ENCODE data around the gene TMEM164. TPM values are rescaled to one million over a fixed set of nuclear protein-coding genes. Genes with fewer than 3 reads are reported as not detected.

Gene TMEM164
- total RNA-seq, 1 donor from 2014 or later: 17.3 TPM

DNA sequence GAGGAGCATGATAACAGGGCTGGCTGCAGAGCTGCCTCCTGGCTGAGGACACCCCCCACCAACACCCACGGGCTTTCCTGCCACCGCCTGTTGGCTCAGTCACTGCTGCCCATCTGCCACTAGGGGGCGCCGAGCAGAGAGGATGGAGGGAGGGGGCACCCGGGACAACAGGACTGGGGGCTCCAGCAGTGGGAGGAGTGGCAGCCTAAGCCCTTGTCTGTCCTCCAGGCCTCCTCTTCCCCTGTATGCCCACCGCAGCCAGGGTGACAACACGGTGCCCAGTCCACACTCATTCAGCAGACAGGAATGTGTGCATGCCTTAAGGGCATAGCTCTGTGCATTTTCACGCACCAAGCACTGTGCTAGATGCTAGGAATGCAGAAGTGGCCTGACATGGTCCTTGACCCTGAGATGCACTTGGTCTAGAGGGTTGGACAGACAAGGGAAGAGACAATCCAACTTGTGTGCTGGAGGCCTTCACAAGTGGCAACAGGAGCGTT, 165.1 kb downstream of the TMEM164 start:
- peak; percentile 71 for DNase-seq (ENCODE audit: low read depth)

DNA sequence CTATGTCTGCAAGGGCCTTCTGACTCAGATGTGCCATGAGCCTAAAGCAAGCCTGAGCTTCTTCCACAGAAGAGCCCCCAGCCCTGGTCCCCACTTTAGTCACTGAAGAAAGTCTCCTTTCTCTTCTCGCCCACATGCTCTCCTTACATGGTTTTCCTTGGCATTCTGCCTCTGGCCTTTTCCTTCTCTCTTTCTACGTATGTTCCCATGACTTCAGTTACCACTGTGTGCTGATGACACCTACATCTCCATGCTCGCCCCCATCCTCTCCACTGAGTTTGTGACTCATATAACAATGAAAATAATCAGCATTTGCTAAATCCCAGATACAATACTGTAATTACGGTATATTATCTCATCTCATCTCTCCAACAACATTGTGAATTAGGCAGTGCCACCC, 165.7 kb downstream of the TMEM164 start:
- DNase-seq (ENCODE audit: low read depth): peak; percentile 26

GRCh38 chrX:110170029-110170428, 167.1 kb downstream of the TMEM164 start:
- DNase-seq (ENCODE audit: low read depth): no peak

GRCh38 chrX:110171442-110171841, 168.5 kb downstream of the TMEM164 start:
- no peak for DNase-seq (ENCODE audit: low read depth)

GRCh38 chrX:110172215-110172614, 169.3 kb downstream of the TMEM164 start:
- DNase-seq (ENCODE audit: low read depth): no peak

DNA sequence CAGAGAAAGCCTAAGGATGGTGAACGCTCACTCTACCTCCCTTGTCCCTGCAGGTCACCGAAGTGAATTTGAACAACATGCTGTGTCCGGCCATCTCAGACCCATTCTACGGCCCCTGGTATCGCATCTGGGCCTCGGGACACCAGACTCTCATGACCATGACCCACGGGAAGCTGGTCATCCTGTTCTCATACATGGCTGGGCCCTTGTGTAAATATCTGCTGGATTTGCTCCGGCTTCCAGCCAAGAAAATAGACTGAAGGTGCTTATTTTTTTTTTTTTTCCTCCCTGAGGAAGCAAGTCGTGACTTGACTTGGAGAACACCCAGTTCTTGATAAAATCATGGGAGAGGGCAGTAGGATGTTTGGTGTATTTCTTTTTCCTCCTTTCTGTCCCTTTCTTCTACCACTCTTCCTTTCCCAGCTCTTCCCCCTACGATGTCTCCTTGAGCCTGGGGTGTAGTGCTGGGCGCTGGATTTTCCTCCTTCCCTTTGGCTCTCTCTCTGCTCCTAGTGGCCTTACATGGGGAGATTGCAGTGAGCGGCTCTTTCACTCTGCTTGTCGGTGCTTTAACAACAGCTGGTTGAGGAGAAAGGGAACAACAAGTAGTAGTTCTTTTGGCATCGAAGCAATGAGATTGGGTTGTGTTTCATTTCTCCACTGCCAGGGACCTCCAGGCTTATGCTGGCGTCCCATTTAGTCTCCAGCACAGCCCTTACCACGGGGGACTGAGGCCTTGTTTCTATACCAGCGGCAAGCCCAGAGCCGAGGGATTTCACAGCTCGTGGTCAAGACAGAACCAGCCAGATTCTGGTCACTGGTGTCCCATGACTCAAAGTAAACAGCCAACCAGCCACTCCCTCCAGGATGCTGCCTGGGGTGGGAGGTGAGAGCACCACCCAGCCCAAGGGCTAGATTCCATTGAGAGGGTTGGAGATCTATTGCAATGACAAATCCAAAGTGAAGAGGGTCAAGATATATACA, 170.6 kb downstream of the TMEM164 start:
- peak; percentile 53 for DNase-seq (ENCODE audit: low read depth)

DNA sequence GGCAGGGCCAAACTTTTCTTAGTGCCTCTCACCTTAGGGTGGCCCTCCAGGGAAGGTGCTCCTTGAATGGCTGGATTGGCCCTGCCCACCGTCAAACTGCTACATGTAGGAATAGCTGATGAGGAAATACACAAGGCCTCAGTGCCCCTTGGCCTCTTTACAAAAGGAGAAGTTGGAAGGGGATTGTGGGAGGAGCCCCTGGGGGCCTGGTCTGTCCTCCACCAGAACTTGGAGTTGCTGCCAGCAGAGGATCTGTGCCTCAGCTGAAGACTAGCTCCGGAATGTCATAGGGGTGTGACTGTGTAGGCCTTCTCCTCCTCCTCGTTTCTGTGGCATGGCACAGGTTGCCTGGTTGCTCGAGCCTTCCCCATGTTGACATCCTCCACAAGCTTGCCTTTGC, 172.2 kb downstream of the TMEM164 start:
- DNase-seq (ENCODE audit: low read depth): no peak

DNA sequence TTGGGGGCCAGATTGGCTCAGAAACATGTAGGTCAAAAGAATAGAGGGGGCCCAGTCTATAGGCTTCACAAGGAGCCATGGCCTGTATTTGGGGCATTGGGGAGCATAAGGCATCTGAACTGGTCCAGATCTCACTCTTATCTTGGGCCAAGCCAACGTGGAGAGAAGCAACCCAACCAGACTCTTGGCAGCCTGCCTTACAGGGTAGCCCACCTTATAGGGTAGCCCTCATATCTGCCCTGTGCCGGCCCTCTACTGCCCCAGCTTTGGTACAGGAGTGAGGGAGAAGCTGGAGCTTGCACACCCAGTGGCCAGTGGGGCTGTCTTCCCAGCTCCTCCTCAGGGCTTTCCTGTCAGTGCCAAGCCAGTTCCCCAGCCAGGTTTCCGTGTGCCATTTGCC, 172.8 kb downstream of the TMEM164 start:
- DNase-seq (ENCODE audit: low read depth): no peak

- DNase-seq (ENCODE audit: low read depth): peak; percentile 43
Observed at GRCh38 chrX:110178179-110178865, 175.4 kb downstream of the TMEM164 start.

- peak; percentile 75 for DNase-seq (ENCODE audit: low read depth)
Observed at GRCh38 chrX:110180176-110180927, 177.4 kb downstream of the TMEM164 start.

GRCh38 chrX:110180928-110181310, 178.0 kb downstream of the TMEM164 start:
- DNase-seq (ENCODE audit: low read depth): peak; percentile 52

GRCh38 chrX:110181459-110182137, 178.7 kb downstream of the TMEM164 start:
- no peak for DNase-seq (ENCODE audit: low read depth)

DNA sequence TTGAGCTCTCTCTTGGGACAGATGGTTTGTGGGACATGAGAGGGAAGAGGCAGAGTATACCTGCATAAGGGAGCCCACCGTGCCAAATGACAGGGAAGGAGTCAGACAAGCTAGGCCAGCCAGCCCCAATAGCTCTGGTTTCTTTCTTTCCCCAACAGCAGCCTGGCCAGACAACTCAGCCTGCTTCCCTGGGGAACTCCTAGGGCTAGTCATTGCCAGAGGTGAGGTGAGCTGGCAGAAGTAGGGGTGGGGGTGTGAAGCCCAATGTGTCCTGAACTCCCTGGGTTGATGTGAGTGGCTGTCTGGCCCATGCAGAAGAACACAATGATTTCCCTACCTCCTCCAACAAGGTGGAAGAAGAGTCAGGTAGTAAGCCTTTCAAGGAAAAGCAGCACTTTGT, 179.4 kb downstream of the TMEM164 start:
- DNase-seq (ENCODE audit: low read depth): peak; percentile 44

- DNase-seq (ENCODE audit: low read depth): no peak
Observed at GRCh38 chrX:110182865-110183264, 180.0 kb downstream of the TMEM164 start.

- no peak for DNase-seq (ENCODE audit: low read depth)
Observed at GRCh38 chrX:110183314-110183713, 180.4 kb downstream of the TMEM164 start.

DNA sequence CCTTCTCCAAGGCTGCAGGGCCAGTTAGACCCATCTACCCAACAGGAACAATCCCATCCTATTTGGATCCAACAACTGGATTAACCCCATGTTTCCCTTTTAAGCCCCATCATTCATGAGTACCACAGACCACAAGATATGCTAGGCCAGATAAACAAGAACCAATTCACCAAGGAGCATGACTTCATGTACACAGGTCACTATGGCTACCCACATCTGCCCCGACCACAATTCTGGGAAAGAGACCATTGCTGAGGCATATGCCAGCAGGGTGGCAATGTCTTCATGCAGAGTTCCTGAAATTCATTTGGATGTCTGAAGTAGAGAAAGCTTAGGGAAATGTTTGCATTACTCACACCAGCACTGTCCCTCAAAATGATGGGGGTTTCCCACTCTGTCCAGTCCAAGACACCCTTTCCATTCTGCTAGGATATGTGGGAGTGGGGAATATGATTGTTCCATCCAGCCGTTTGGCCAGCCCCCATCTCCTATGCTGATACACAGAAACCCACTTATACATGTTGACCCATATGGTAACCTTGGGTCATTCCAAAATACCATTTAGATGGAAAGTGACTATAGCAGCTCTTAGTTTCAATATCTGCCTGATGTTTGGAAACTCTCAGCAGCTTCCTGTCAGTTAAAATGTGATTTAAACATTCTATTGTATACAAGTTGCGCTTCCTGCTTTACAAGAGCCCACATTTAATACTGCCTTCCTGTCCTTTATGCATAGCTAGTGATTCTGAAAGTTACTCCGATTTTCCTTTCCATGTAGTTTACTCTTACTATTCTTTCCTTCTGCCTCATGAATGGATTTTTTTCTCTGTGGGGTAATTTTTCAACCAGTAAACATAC, 186.0 kb downstream of the TMEM164 start:
- DNase-seq (ENCODE audit: low read depth): peak; percentile 31

- no peak for DNase-seq (ENCODE audit: low read depth)
Observed at GRCh38 chrX:110192516-110192915, 189.6 kb downstream of the TMEM164 start.

GRCh38 chrX:110194977-110195376, 192.1 kb downstream of the TMEM164 start:
- no peak for DNase-seq (ENCODE audit: low read depth)

DNA sequence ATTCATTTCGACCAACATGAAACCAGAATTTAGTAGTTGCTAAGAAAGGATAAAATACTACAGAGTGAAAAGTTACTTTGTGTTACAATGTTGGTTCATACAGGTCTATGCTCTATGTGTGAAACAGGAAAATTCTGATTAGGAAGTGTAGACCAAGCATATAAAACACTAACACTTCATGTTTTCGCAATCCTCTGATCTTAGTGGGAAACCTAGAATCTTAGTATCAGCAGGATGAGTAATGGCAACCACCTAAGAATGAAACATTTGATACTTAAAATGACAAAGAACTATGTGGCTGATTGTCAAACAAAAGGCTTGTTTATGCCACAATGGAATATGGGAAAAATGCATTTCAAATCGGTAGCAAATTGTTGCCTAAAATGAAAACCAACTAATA, 198.9 kb downstream of the TMEM164 start:
- peak; percentile 61 for DNase-seq (ENCODE audit: low read depth)

DNA sequence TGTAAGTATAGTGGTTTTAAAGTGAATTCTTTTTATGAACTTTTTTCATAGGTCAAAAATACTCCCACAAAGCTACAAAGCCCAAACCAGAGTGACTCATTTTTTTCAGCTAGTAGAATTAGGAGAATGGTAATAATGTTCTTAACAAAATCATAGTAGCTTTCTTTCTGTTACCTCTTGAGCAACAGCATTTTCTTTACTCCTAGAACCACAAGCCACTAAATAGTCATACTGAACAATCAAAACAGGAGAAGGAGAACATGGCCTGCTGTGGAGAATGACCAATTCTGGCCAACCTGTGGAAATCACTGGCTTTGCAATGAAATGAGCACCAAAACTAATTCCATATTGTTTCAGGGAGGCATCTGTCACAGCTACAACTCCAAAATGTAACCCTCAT, 202.1 kb downstream of the TMEM164 start:
- peak; percentile 92 for DNase-seq (ENCODE audit: low read depth)
